ENCODE data around the gene NUTM1. TPM values are rescaled to one million over a fixed set of nuclear protein-coding genes. Genes with fewer than 3 reads are reported as not detected.

Gene NUTM1
- total and polyA plus RNA-seq, 2 of the 13 experiments (the other 11 are each of a cell fraction or from before 2014, with no cell fraction given): not detected

DNA sequence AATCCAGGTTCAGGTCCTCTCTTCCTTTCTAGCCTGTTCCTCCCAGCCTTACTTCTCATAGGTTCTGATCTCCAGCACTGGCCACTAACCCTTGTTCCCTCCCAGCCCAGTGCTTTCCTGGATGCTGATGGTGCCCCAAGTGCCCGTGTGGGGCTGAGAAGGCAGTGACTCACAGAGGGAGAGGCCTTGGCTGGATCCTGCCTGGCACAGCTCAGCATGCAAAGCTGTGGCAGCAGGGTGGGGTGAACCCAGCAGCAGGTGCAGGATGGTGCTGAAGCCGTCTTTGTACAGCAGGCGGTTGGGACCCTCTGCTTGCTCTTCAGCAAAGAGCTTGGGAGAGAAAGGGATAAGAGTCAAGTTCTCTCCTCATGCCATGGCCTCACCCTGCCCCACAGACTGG lies 16.3 kb downstream of the NUTM1 start:
- WGBS (ENCODE audit: low lambda C conversion rate): 96% methylated on average over 3 of the region's 3 CpGs
- FAIRE-seq: no peak

More for the DNA sequence above, 16.3 kb downstream of the NUTM1 start:
- Histone ChIP-seq H2AFZ (ENCODE audit: low read length) (no peak overlapping the region), H3K27me3 (ENCODE audit: control insufficient read depth in 1 of 2, insufficient read depth in 2 of 2, low read length in 2 of 2) (no peaks in the 10 kb centered on the region), H3K9ac (ENCODE audit: insufficient read depth, low read depth, low read length) (no peak overlapping the region), H3K27ac (ENCODE audit: extremely low read length, insufficient read depth, low read length) (no peak overlapping the region), H3K36me3 (replicated peaks in 1 of 2; ENCODE audit: control insufficient read depth in 1 of 2, insufficient read depth in 2 of 2, low read length in 2 of 2) (peaks cover 3 to 7% of the 10 kb centered on the region in 2 experiments; a peak in 3 of 5 replicates), H3K4me2 (ENCODE audit: low read depth, low read length) (no peak overlapping the region), H3K79me2 (ENCODE audit: insufficient read depth, low read length) (no peaks in the 10 kb centered on the region), H3K9me3 (ENCODE audit: low read length) (no peaks in the 10 kb centered on the region), H3K4me1 (ENCODE audit: insufficient read depth, low read length) (no peaks in the 10 kb centered on the region), H4K20me1 (ENCODE audit: insufficient read depth, low read length) (no peaks in the 10 kb centered on the region), H3K4me3 (replicated peaks in 1 of 3; ENCODE audit: insufficient read depth in 1 of 3, low read depth in 2 of 3, low read length in 3 of 3) (no peak overlapping the region)
- intact Hi-C loops (cut with micrococcal nuclease; ENCODE audit: unreplicated experiment): no loop called here
- POLR2A ChIA-PET: no interaction called here
- DNase-seq (ENCODE audit: low spot score) (no peak), ATAC-seq (no peak)
- no TSS peak for BruUV-seq (replicated peaks)
- CTCF ChIA-PET (ENCODE audit: low intra/inter-chr PET ratio, low total read pairs): no interaction called here
- in situ Hi-C loops (cut with HindIII; ENCODE audit: extremely low pct_ligation_motif_present, low pct_unique_long_range_greater_than_20kb): loop anchor here (25.0 kb wide), 1 partner anchor 297 kb away; no protein-coding TSS in a partner anchor
- TF ChIP-seq, protein P1, sequence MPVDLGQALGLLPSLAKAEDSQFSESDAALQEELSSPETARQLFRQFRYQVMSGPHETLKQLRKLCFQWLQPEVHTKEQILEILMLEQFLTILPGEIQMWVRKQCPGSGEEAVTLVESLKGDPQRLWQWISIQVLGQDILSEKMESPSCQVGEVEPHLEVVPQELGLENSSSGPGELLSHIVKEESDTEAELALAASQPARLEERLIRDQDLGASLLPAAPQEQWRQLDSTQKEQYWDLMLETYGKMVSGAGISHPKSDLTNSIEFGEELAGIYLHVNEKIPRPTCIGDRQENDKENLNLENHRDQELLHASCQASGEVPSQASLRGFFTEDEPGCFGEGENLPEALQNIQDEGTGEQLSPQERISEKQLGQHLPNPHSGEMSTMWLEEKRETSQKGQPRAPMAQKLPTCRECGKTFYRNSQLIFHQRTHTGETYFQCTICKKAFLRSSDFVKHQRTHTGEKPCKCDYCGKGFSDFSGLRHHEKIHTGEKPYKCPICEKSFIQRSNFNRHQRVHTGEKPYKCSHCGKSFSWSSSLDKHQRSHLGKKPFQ (CRISPR knock-in tag; IDR thresholded peaks at IDR 0.05; ENCODE audit: insufficient replicate concordance): no peak
- TF ChIP-seq HMGXB4 (CRISPR knock-in tag; IDR thresholded peaks at IDR 0.05; ENCODE audit: borderline replicate concordance in 1 of 2, low read depth in 1 of 2) (no peak), SAFB2 (CRISPR knock-in tag; IDR thresholded peaks at IDR 0.05; ENCODE audit: borderline replicate concordance, low read depth) (no peak), FOSL1 (CRISPR knock-in tag; IDR thresholded peaks at IDR 0.05; ENCODE audit: borderline replicate concordance) (no peak), LCORL (IDR thresholded peaks at IDR 0.05) (no peak), LCORL (CRISPR knock-in tag; IDR thresholded peaks at IDR 0.05) (no peak), JUN (CRISPR knock-in tag; IDR thresholded peaks at IDR 0.05) (no peak), ERF (CRISPR knock-in tag; IDR thresholded peaks at IDR 0.05) (no peak), ZNF619 (CRISPR knock-in tag; IDR thresholded peaks at IDR 0.05) (no peak), ZMAT3 (CRISPR knock-in tag; conservative IDR thresholded peaks at IDR 0.05) (no peak), PHF8 (CRISPR knock-in tag; IDR thresholded peaks at IDR 0.05) (no peak), ZNF557 (CRISPR knock-in tag; IDR thresholded peaks at IDR 0.05) (no peak)
- TF ChIP-seq, protein P2, sequence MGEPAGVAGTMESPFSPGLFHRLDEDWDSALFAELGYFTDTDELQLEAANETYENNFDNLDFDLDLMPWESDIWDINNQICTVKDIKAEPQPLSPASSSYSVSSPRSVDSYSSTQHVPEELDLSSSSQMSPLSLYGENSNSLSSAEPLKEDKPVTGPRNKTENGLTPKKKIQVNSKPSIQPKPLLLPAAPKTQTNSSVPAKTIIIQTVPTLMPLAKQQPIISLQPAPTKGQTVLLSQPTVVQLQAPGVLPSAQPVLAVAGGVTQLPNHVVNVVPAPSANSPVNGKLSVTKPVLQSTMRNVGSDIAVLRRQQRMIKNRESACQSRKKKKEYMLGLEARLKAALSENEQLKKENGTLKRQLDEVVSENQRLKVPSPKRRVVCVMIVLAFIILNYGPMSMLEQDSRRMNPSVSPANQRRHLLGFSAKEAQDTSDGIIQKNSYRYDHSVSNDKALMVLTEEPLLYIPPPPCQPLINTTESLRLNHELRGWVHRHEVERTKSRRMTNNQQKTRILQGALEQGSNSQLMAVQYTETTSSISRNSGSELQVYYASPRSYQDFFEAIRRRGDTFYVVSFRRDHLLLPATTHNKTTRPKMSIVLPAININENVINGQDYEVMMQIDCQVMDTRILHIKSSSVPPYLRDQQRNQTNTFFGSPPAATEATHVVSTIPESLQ (CRISPR knock-in tag; conservative IDR thresholded peaks at IDR 0.05): no peak
- TF ChIP-seq, protein P3, sequence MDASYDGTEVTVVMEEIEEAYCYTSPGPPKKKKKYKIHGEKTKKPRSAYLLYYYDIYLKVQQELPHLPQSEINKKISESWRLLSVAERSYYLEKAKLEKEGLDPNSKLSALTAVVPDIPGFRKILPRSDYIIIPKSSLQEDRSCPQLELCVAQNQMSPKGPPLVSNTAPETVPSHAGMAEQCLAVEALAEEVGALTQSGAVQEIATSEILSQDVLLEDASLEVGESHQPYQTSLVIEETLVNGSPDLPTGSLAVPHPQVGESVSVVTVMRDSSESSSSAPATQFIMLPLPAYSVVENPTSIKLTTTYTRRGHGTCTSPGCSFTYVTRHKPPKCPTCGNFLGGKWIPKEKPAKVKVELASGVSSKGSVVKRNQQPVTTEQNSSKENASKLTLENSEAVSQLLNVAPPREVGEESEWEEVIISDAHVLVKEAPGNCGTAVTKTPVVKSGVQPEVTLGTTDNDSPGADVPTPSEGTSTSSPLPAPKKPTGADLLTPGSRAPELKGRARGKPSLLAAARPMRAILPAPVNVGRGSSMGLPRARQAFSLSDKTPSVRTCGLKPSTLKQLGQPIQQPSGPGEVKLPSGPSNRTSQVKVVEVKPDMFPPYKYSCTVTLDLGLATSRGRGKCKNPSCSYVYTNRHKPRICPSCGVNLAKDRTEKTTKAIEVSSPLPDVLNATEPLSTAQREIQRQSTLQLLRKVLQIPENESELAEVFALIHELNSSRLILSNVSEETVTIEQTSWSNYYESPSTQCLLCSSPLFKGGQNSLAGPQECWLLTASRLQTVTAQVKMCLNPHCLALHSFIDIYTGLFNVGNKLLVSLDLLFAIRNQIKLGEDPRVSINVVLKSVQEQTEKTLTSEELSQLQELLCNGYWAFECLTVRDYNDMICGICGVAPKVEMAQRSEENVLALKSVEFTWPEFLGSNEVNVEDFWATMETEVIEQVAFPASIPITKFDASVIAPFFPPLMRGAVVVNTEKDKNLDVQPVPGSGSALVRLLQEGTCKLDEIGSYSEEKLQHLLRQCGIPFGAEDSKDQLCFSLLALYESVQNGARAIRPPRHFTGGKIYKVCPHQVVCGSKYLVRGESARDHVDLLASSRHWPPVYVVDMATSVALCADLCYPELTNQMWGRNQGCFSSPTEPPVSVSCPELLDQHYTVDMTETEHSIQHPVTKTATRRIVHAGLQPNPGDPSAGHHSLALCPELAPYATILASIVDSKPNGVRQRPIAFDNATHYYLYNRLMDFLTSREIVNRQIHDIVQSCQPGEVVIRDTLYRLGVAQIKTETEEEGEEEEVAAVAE (CRISPR knock-in tag; IDR thresholded peaks at IDR 0.05; ENCODE audit: borderline replicate concordance): no peak
